GM19324 (cell line): Measurements from ENCODE around the gene FOXC2.

ENCODE experiments used
- ATAC-seq: cut with Tn5 transposase; IDR thresholded peaks from one replicate; pipeline ENCODE4 v1.9.1; 2021; ENCODE audit warnings: mild to moderate bottlenecking, moderate library complexity; ENCODE audit not compliant: unreplicated experiment, low FRiP score

The FOXC2 gene

GRCh38 chr16:86566601-86566965, at the start of gene FOXC2:
Gene FOXC2, plus strand, starts transcription at chr16:86566829. Its CDS starts 507 bp downstream, at chr16:86567336.
- no peak for ATAC-seq

- ATAC-seq: no peak
Observed at GRCh38 chr16:86517033-86517432, 49.6 kb upstream of the FOXC2 start.

DNA sequence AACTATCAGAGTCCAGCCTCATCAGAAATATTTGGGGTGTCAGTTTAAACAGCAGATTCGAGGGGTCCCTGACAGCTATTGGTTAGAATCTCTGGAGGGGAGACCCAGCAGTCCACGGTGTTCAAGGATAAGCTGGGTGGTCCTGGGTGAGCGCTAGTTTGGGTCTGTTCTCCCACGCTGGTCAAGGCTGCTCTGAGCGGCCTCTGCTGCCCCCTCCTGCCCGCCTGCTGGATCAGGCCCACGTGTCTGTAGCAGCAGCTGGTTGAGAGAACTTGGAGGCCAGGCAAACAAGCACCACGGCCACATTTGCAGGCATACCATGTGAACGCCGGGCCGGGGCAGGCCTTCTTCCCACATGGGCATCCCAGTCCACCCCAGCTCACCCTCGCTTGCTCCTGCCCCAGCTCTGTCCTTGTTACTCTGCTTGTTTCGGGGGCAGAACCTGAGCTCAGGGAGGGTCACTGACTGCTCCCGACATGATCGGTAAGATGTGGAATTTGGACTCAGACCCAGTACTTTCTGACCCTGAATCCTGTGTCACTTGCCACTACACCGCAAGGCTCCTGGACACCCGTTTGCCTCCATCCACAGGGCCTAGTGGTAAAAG, 48.9 kb upstream of the FOXC2 start:
- no peak for ATAC-seq

- no peak for ATAC-seq
Observed at GRCh38 chr16:86519007-86519648, 47.5 kb upstream of the FOXC2 start.

- ATAC-seq: no peak
Observed at GRCh38 chr16:86519649-86520316, 46.8 kb upstream of the FOXC2 start.

DNA sequence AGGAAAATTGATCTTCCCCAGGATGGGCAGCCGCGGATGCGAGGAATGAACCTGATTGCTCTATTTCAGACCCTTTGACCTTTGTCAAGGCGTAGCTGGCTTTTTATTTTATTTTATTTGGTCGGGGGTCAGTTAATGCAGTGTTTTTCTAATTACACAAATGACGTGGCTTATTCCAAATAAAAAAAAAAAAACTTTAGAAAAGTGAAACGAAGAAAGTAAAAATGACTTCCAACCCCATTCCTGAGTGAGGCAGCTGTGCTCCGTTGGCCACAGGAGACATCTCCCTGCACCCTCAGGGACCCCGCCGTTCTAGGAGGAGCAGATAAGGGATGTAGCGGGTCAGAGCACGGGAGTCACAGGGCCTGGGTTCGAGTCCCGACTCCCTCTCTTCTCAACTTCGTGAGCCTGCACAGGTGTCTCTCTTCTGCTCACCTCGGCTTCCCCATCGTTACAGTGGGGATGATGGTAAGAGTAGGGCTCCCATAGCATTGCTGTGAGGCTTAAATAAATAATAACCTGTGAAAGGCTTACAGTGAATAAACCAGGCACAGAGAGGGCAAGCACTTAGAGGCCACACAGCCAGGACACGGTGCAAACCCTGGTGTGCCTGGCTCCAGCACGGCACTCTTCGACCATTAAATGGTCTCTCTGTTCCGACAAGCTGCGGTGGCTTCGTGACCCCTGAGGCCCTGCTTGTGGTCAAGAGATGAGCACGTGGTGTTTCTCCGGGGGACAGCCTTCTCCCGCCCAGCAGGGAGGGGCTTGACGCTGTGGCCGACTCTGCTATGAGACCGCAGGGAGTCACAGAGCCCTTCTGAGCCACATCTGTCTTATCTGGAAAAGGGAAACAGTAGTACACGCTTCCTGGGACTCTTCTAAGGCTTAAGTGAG, 46.1 kb upstream of the FOXC2 start:
- ATAC-seq: no peak

GRCh38 chr16:86521236-86522197, 45.1 kb upstream of the FOXC2 start:
- no peak for ATAC-seq

DNA sequence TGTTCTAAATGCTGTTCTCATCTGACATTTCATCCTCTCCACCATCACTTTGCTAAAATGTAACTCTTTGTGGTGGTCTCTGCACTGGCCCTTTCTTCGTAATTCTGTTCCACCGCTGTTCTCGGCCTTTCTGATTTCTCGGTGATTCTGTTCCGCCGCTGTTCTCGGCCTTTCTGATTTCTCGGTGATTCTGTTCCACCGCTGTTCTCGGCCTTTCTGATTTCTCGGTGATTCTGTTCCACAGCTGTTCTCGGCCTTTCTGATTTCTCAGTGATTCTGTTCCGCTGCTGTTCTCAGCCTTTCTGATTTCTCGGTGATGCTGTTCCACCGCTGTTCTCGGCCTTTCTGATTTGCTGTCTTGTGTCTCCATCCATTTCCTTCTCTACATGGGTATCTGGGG, 44.0 kb upstream of the FOXC2 start:
- no peak for ATAC-seq

- no peak for ATAC-seq
Observed at GRCh38 chr16:86523166-86523740, 43.4 kb upstream of the FOXC2 start.

GRCh38 chr16:86524029-86524428, 42.6 kb upstream of the FOXC2 start:
- no peak for ATAC-seq

- no peak for ATAC-seq
Observed at GRCh38 chr16:86525696-86526095, 40.9 kb upstream of the FOXC2 start.

DNA sequence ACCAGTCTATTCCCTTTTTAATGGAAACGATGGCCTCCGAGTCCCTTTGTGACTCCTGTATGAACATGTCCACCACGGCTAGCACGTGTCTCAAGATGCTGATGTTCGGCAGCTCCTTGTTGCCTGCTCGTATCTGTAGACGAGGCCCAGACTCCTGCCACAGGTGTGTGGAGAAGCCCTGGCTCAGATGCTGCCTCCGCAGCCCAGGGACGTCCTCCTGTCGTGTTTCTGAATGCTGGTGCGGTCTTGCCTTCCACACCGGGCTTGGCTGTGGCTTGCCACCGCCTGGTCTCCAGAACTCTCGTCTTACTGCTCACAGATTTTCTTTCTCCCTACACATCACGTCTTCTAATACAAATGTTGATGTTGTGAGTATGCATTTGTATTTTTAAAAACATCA, 39.3 kb upstream of the FOXC2 start:
- no peak for ATAC-seq

DNA sequence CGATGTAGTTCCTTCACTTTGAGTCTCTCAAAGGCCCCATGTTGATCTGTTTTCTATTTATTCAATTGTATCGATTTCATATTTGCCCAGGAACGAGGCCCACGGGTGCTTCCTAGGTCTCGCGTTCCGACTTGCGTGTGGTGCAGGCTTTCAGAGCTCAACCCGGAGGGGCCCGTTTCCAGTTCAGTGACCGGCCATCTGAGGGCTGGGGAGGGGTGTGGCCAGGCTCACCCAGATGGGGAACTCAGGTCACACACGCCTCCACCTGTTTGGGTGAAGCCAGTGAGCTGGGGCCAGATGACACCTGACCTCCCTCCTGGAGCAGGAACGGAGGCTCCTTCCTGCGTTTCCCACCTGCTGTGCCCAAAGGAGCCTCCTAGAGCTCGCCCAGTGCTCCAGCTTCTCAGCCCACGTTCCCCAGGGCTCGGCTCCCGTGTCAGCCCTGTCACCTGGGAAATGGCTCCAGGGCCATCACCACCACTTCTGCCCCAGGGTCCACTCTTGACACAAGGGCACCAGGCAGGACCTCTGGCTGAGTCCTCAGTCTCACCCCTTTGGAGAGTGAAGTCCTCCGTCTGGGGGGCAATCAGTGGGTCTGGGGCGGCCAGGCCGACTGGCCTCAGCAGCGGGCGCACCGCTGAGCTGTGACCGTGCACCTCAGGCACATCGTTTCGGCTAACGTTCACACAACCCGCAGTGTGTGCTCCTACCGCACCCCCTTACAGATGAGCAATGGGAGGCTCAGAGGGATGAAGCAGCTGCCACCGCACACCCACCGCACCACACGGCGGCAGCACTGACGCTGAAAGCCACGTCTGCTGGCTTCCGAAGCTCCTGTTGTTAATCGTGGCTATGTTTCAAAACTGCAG, 38.3 kb upstream of the FOXC2 start:
- ATAC-seq: no peak

DNA sequence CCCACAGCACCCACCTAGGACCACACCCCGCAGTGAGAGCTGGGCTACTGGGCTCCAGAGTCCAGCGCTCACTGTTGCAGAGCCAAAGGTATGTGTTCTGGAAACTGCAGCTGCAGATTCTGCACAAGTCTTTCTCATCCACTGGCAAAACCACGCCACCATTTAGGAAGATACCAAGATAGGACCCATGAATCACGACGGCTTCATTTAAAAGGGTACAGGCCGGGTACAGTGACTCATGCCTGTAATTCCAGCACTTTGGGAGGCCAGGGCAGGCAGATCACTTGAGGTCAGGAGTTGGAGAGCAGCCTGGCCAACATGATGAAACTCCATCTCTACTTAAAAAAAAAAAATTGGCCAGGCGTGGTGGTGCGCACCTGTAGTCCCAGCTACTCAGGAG, 37.5 kb upstream of the FOXC2 start:
- ATAC-seq: no peak

DNA sequence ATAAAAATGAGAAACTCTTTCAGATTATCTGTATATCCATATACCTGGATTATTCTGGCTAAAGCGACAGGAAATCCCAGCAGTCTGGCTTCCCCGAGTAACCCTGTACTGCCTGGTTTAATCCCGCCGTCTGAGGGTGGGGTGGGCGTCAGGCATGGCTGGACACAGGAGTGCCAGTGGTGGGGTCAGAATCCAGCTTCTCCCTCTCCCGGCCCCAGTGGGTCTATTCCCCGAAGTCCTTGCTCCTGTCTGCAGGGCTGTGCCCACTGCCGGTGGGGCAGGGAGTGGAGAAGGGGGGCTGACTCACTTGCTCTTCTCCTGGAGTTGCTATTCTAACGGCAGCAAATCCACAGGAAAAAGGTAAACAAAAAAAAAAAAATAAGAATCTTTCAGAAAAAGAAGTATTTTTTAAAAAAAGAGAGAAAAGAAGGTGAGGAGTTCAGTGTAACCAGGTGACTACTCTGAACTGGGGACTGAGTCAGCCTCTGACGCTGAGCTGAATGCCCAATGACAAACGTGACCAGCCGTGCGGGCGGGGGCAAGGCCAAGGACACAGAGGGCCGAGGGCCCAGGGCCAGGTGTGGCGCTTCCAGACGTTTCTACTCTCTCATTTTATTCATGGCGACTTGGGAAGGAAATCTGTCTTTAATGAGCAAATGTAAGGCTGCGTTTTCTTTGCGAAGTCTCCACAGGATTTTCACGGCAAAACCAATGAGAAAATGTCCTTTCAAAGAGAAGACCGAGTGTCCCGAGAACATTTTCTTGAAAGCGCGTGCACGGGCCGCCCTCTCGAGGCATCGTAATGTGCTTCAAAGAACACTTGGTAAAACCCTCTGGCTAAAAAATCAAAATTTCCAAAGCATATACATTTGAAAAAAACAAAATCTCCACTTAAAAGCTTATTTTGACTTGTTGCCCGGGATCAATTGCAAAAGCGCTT, 36.1 kb upstream of the FOXC2 start:
- no peak for ATAC-seq

DNA sequence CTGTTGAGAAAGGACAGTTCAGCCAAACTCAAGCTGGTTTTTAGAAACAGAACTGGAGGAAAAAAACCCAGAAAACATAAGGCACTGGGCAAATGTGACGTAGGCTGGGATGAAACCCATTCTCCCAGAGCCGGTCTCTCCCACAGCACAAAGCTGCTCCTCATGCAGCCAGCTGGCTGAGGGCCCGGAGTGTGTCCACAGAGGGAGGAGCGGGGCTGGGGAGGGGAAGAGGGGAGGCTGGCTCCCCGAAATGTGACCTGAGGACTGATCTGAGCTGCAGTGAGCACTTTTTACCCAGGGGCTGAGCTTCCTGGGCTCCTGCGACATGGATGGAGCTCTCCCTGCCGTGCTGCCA, 35.5 kb upstream of the FOXC2 start:
- no peak for ATAC-seq

- no peak for ATAC-seq
Observed at GRCh38 chr16:86531641-86532525, 34.7 kb upstream of the FOXC2 start.
